Activated CD4-positive, alpha-beta memory T cell treated with anti-CD3 and anti-CD28 coated beads, Interleukin-2, amount 10 ng/mL, durations not matched to agents 7 days and 5 days (primary cell): Measurements from ENCODE around the gene DEUP1. TPM values are rescaled to one million over a fixed set of nuclear protein-coding genes. Genes with fewer than 3 reads are reported as not detected.

Experiments used
- CTCF ChIA-PET: fragments of 350-600 bp; sonication (Branson Sonifier 250); formaldehyde crosslinking; loops from one replicate; lab custom pipeline; 2021; ENCODE audit warnings: antibody characterized with exemption, inconsistent platforms; lab: Charles Lee
- POLR2A ChIA-PET: fragments of 350-600 bp; sonication (Branson Sonifier 250); formaldehyde crosslinking; loops from one replicate; lab custom pipeline; 2021; ENCODE audit warnings: antibody characterized with exemption; lab: Charles Lee
- DNase-seq: peaks from one replicate; pipeline ENCODE4 v3.0.0-alpha.2; 2020
- H3K27ac Mint-ChIP-seq: one replicate; pipeline ENCODE4 v1.8.0; 2021; ENCODE audit warnings: mild to moderate bottlenecking, mixed read lengths
- H3K27me3 Mint-ChIP-seq: one replicate; pipeline ENCODE4 v1.8.0; 2021; ENCODE audit warnings: mixed read lengths
- H3K36me3 Mint-ChIP-seq: one replicate; pipeline ENCODE4 v1.8.0; 2021; ENCODE audit warnings: low read depth, mixed read lengths
- H3K4me1 Mint-ChIP-seq: one replicate; pipeline ENCODE4 v1.8.0; 2021; ENCODE audit warnings: mixed read lengths
- H3K4me3 Mint-ChIP-seq: one replicate; pipeline ENCODE4 v1.8.0; 2021; ENCODE audit warnings: mild to moderate bottlenecking, mixed read lengths
- H3K9me3 Mint-ChIP-seq: one replicate; pipeline ENCODE4 v1.8.0; 2021; ENCODE audit warnings: mixed read lengths
- total RNA-seq, 2 experiments: library from RNA; stranded (reverse); gene quantifications; one replicate each; pipeline ENCODE4 v1.2.3, GENCODE V29; 2021

Gene DEUP1
- total RNA-seq, 2 experiments from 2014 or later, result not detected

DNA sequence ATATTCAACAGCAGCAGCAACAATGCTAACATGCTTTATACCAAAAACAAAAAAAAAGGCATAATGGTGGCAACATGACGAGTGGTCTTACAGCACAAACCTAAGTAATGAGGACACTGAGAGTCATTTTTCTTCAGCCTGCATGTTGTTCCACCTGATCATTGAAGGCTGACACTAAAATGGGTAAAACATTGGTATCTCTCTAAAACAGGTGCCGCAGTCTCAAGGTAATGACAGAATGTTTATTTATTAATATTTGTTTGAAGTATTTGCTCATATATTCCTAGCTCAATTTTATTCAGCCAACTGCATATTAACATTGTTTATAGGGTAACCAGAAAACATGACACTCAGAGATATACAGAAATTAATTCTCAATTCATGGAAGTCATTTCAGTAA lies 8.3 kb upstream of the DEUP1 start:
- H3K4me3 Mint-ChIP-seq, result no peak overlapping the region
- no peaks in the 10 kb centered on the region for H3K4me1 Mint-ChIP-seq
- no peak for DNase-seq
- H3K27ac Mint-ChIP-seq, result no peak overlapping the region
- ChIA-PET CTCF (no interaction called here), POLR2A (no interaction called here)
- no peaks in the 10 kb centered on the region for H3K36me3 Mint-ChIP-seq
- no peaks in the 10 kb centered on the region for H3K9me3 Mint-ChIP-seq
- H3K27me3 Mint-ChIP-seq, result peaks cover 14% of the 10 kb centered on the region

DNA sequence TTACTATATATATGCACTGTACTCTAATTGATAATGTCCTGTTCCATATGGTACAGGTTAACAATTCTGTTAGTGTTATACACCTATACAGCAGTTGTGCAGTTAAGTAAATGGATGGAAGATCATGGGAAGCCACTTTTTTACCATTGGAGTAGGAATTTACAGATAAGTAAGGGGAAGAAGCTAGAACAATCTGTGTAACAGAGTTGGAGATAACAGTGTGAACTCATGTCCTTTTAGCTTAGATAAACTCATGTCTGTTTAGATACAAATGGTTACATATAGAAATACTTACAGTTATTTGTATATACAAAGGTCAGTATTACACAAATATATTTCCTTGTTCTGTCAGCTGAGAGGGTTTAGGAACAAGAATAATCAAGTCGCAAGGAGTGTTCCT lies 6.8 kb upstream of the DEUP1 start:
- Mint-ChIP-seq H3K27me3 (peaks cover 17% of the 10 kb centered on the region), H3K27ac (no peak overlapping the region), H3K4me1 (no peaks in the 10 kb centered on the region), H3K36me3 (no peaks in the 10 kb centered on the region), H3K4me3 (no peak overlapping the region), H3K9me3 (no peaks in the 10 kb centered on the region)
- ChIA-PET CTCF (no interaction called here), POLR2A (no interaction called here)
- DNase-seq, result no peak

DNA sequence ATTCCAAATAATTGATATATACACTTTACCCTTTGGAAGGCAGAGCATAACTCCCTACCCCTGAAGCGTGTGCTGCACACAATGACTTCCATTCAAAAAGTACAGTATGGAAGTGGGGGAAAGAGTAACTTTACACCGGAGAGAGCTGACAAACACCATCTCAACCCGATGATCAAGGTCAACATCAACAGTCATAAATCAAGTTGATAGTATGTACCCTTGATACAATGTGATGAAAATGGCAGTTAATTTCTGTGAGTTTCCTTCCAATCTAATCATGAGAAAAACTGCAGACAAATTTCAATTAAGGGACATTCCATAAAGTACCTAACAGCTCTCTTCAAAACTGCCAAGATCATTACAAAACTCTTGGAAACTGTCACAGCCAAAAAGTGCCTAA lies 6.0 kb upstream of the DEUP1 start:
- no peak overlapping the region for H3K4me3 Mint-ChIP-seq
- peaks cover 15% of the 10 kb centered on the region for H3K27me3 Mint-ChIP-seq
- H3K4me1 Mint-ChIP-seq, result no peaks in the 10 kb centered on the region
- ChIA-PET POLR2A (no interaction called here), CTCF (no interaction called here)
- H3K9me3 Mint-ChIP-seq, result no peaks in the 10 kb centered on the region
- no peak overlapping the region for H3K27ac Mint-ChIP-seq
- no peak for DNase-seq
- no peaks in the 10 kb centered on the region for H3K36me3 Mint-ChIP-seq

DNA sequence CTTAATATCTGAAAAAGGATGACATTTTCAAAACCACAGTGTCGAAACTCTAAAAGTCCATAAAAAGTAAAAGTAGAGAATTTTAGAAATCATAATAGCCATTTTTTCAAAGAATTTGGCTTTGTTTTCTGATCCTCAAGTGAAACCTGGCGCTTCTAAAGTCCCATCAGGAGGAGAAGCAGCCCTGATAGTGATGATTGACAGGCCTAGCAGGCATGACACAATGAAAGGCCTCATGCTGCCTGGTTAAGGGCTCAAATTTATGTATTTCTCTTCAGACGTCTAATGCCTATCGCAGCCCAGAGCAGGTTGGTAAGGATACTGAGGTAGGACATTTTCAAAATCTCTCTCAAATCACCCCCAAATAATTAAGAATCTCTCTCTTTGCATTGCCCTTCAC lies 3.9 kb upstream of the DEUP1 start:
- DNase-seq, result no peak
- no peak overlapping the region for H3K4me3 Mint-ChIP-seq
- peaks cover 28% of the 10 kb centered on the region for H3K27me3 Mint-ChIP-seq
- H3K36me3 Mint-ChIP-seq, result no peaks in the 10 kb centered on the region
- no peak overlapping the region for H3K27ac Mint-ChIP-seq
- peaks cover 6% of the 10 kb centered on the region for H3K4me1 Mint-ChIP-seq
- CTCF ChIA-PET, result no interaction called here
- H3K9me3 Mint-ChIP-seq, result no peaks in the 10 kb centered on the region
- POLR2A ChIA-PET, result no interaction called here

DNA sequence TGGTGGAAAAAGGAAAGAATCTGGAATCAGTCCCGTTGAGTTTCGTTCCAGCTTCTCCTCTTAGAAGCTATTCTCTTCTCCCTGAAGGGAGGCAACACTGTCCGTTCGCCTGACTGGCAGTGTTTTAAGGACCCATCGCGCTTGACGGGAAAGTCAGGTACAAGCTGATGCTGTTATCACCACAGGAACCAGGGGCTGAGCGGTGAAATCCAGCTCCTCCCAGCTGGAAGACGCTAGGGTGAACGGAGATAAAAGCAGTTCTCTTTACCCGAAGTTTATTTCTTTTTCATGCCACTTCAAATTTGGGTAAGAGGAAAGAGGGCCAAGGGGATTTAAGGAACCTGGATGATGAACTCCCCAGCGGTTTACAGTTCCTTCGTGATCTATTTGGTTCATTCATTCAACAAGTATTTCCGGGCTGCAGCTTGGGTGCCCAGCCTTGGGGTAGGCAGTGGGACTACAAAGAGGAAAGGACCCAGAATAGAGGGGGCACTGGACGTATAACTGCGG lies 551 bp upstream of the DEUP1 start:
- Mint-ChIP-seq H3K9me3 (no peaks in the 10 kb centered on the region), H3K4me1 (peaks cover 6% of the 10 kb centered on the region), H3K36me3 (no peaks in the 10 kb centered on the region), H3K27ac (no peak overlapping the region), H3K27me3 (peaks cover 41% of the 10 kb centered on the region), H3K4me3 (peak overlapping the region; percentile 40)
- ChIA-PET CTCF (interaction anchor here (0.6 kb wide), 1 partner anchor 160 kb away, joined by 3 read pairs; no protein-coding TSS in a partner anchor), POLR2A (no interaction called here)
- DNase-seq, result no peak

DNA sequence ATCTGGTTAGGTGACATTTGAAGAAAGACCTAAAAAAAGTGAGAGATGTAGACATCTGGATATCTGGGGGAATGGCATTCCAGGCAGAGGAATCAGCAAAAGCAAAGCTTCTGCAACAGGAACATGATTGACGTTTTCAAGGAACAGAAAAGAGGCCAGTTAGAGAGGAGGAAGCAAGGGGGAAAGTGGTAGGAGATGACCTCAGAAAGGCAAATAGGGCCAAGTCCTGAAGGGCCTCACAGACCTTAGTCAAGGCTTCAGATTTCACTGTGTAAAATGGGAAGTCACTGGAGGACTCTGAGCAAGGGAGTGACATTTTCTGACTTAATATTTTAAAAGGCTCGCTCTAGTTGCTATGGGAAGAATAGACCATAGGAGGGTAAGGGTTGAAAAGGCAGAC lies 9.7 kb downstream of the DEUP1 start:
- H3K4me1 Mint-ChIP-seq, result no peaks in the 10 kb centered on the region
- DNase-seq, result no peak
- no peaks in the 10 kb centered on the region for H3K36me3 Mint-ChIP-seq
- H3K27ac Mint-ChIP-seq, result no peak overlapping the region
- peaks cover 8% of the 10 kb centered on the region for H3K27me3 Mint-ChIP-seq
- ChIA-PET CTCF (no interaction called here), POLR2A (no interaction called here)
- H3K4me3 Mint-ChIP-seq, result no peak overlapping the region
- no peaks in the 10 kb centered on the region for H3K9me3 Mint-ChIP-seq

DNA sequence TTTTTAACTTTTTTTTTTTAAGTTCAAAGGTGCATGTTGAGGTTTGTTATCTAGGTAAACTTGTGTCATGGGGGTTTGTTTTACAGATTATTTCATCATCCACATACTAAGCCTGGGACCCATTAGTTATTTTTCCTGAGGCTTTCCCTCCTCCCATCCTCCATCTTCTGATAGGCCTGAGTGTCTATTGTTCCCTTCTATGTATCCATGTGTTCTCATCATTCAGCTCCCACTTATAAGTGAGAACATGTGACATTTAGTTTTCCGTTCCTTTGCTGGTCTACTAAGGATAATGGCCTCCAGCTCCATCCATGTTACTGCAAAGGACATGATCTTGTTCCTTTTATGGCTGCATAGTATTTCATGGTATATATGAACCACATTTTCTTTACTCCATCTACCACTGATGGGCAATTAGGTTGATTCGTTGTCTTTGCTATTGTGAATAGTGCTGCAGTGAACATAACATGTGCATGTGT lies 14.4 kb downstream of the DEUP1 start:
- Mint-ChIP-seq H3K36me3 (no peaks in the 10 kb centered on the region), H3K9me3 (no peaks in the 10 kb centered on the region), H3K4me1 (no peaks in the 10 kb centered on the region), H3K27me3 (peaks cover 3% of the 10 kb centered on the region), H3K27ac (no peak overlapping the region), H3K4me3 (no peak overlapping the region)
- DNase-seq, result no peak
- CTCF ChIA-PET, result no interaction called here
- POLR2A ChIA-PET, result no interaction called here

DNA sequence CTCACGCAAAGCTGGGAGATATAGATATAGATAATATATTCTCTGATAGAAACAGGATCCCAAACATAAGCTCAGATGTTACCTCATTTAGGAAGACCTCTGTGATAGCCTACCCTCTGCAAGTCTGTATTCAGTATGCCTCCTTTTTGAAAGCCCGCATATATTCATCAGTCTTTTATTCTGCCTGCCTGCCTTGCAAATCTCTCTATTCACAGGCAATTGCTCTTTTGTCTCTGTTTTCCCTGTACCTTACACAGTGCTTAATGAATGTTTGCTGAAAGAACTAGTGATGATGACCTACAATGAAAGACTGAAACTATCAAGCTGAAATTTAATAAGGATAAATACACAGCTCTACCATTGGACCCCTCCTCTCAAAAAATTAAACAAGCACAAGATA lies 18.4 kb downstream of the DEUP1 start:
- no peak for DNase-seq
- Mint-ChIP-seq H3K36me3 (no peaks in the 10 kb centered on the region), H3K27me3 (peaks cover 3% of the 10 kb centered on the region), H3K9me3 (no peaks in the 10 kb centered on the region), H3K4me1 (no peaks in the 10 kb centered on the region), H3K4me3 (no peak overlapping the region), H3K27ac (no peak overlapping the region)
- ChIA-PET POLR2A (no interaction called here), CTCF (no interaction called here)

DNA sequence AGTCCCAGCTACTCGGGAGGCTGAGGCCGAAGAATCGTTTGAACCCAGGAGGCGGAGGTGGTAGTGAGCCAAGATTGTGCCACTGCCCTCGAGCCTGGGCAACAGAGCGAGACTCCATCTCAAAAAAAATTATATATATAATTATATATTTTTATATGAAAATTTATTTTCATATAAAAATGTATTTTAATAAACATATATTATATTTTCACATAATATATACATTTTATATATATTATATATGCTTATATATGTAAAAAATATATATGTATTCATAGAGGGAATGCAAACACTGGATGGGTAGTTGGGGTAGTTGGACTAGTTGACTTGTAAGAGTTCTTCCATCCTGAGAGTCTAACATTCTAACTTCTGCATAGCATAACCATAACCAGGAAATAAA lies 20.3 kb downstream of the DEUP1 start:
- no peak for DNase-seq
- Mint-ChIP-seq H3K36me3 (no peaks in the 10 kb centered on the region), H3K9me3 (peaks cover 4% of the 10 kb centered on the region), H3K27me3 (no peaks in the 10 kb centered on the region), H3K4me1 (no peaks in the 10 kb centered on the region), H3K4me3 (no peak overlapping the region), H3K27ac (no peak overlapping the region)
- ChIA-PET CTCF (no interaction called here), POLR2A (no interaction called here)

DNA sequence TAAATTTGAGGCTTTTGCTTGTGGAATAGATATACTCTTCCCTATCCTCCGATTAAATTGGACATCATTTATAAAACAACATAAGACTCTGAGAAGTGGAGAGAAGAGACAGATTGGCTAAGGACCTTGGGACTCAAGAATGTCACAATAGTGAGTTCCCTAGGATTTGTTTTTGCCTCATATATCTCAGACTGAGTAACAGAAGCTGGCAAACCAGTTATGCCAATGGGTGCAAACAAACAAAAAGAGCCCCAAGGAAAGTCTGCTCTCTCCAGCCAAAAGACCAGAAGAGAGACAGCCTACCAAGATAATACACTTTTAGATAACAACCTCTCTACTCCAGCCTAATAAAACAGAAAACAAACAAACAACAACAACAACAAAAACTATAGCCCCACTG lies 28.9 kb downstream of the DEUP1 start:
- ChIA-PET CTCF (no interaction called here), POLR2A (no interaction called here)
- Mint-ChIP-seq H3K36me3 (no peaks in the 10 kb centered on the region), H3K9me3 (no peaks in the 10 kb centered on the region), H3K27ac (no peak overlapping the region), H3K4me1 (no peaks in the 10 kb centered on the region), H3K27me3 (no peaks in the 10 kb centered on the region), H3K4me3 (no peak overlapping the region)
- no peak for DNase-seq

DNA sequence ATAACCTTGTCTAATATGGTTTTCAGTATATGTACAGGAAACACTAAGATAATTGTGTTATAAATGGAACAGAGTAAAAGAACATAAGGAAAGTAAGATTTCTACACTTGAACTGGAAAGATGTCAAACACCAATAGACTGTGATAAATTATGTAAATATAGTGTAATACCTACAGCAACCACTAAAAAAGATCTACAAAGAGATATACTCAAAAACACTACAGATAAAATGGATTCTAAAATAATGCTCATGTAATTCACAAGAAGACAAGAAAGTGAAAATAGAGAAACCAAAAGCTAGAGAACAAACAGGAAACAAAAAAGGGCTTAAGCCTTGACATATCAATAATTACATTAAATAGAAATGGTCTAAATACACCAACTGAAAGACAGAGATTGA lies 30.9 kb downstream of the DEUP1 start:
- no peak for DNase-seq
- Mint-ChIP-seq H3K27me3 (no peaks in the 10 kb centered on the region), H3K27ac (no peak overlapping the region), H3K4me3 (no peak overlapping the region), H3K4me1 (no peaks in the 10 kb centered on the region), H3K36me3 (no peaks in the 10 kb centered on the region), H3K9me3 (no peaks in the 10 kb centered on the region)
- ChIA-PET CTCF (no interaction called here), POLR2A (no interaction called here)

DNA sequence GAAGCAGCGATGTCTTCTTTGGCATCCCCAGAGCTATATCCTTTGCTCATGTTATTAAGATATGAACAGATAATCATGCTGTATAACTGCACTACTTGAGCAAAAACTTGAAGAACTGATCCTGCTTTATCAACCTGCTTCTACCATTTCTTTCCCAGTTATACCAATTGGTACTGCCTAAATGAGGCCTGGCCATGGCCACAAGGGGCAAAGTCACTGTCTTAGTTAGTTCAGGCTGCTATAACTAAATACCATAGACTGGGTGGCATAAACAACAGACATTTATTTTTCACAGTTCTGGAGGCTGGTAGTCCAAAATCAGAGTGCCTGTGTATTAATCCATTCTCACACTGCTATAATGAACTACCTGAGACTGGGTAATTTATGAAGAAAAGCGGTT lies 37.5 kb downstream of the DEUP1 start:
- H3K4me1 Mint-ChIP-seq, result no peaks in the 10 kb centered on the region
- no peak for DNase-seq
- H3K27ac Mint-ChIP-seq, result no peak overlapping the region
- ChIA-PET CTCF (no interaction called here), POLR2A (no interaction called here)
- H3K4me3 Mint-ChIP-seq, result no peak overlapping the region
- no peaks in the 10 kb centered on the region for H3K36me3 Mint-ChIP-seq
- no peaks in the 10 kb centered on the region for H3K9me3 Mint-ChIP-seq
- H3K27me3 Mint-ChIP-seq, result no peaks in the 10 kb centered on the region

DNA sequence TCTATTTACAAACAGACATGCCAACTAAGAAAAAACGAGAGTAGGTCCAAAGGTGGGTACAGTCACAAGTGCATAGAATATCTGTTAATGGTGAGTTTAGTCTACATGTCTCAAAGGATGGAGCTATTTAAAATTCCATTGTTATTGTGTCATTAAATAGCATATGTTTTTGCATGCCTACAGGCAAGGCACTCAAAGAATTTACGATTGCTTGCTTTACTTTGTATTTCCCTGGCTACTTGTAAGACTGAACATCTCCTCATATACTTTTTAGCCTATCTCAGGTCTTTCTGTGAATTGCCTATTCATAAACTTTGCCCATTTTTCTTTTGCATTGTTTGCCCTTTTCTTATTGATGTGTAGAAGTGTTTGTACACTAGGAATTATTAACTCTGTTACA lies 39.7 kb downstream of the DEUP1 start:
- Mint-ChIP-seq H3K4me1 (no peaks in the 10 kb centered on the region), H3K9me3 (no peaks in the 10 kb centered on the region), H3K4me3 (no peak overlapping the region), H3K36me3 (no peaks in the 10 kb centered on the region), H3K27ac (no peak overlapping the region), H3K27me3 (no peaks in the 10 kb centered on the region)
- ChIA-PET POLR2A (no interaction called here), CTCF (no interaction called here)
- no peak for DNase-seq

DNA sequence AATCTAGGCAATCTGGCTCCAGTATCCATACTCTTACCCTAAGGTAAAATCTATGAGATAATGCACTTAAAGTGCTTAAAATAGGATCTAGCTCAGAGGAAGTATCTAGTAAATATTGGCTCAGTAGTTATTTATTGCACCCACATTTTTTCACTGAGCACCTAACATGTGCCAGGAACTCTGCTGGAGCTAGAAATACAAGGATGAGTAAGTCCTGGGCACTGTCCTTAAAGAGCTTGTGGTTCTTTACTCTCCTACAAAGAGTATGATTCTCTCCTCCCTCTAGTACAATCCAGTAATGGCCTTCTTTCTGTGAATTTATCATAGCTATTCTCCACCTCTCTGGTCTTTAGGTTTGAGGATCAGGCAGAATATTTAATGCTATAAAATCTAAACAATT lies 59.2 kb downstream of the DEUP1 start:
- Mint-ChIP-seq H3K36me3 (no peaks in the 10 kb centered on the region), H3K27ac (no peak overlapping the region), H3K4me1 (no peaks in the 10 kb centered on the region), H3K4me3 (no peak overlapping the region), H3K27me3 (peaks cover 4% of the 10 kb centered on the region), H3K9me3 (no peaks in the 10 kb centered on the region)
- ChIA-PET CTCF (no interaction called here), POLR2A (no interaction called here)
- no peak for DNase-seq
